NCI-H82 treated with DMSO at 0.1 percent for 48 hours (cell line): ENCODE measurements around the gene OR1C1.
"Not testable (repeated sequence)": the region's sequence is repeated elsewhere in the genome, so short reads cannot be mapped to it uniquely, and the experiment has no call there.

Source experiments
- DNase-seq: peaks from one replicate; lab custom pipeline; 2025; ENCODE audit not compliant: unreplicated experiment; lab: John Stamatoyannopoulos, UW

OR1C1 gene, protein sequence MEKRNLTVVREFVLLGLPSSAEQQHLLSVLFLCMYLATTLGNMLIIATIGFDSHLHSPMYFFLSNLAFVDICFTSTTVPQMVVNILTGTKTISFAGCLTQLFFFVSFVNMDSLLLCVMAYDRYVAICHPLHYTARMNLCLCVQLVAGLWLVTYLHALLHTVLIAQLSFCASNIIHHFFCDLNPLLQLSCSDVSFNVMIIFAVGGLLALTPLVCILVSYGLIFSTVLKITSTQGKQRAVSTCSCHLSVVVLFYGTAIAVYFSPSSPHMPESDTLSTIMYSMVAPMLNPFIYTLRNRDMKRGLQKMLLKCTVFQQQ

DNA sequence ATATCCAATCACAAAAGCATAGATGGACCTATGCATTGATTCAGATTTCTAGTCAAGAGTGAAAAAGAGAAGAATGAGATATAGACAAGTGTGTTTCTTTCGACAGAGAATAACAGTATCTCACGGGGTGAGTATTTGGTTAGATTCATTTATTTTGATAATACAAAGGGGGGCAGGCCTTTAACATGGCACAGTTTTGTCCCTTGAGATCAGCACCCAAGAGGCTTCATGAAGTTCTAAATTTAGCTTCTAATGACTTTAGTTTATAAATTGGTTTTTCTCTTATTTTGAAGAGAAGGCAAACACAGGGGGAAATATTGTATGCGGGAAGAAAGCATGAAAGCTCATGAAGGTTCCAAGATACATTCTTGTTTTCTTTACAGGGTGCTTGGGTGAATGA, at the start of gene OR1C1:
Gene OR1C1 (minus strand): TSS at position 101 of the 400 bp plus-strand sequence. CDS start 2,150 bp downstream, outside the sequence.
- DNase-seq = no peak

DNA sequence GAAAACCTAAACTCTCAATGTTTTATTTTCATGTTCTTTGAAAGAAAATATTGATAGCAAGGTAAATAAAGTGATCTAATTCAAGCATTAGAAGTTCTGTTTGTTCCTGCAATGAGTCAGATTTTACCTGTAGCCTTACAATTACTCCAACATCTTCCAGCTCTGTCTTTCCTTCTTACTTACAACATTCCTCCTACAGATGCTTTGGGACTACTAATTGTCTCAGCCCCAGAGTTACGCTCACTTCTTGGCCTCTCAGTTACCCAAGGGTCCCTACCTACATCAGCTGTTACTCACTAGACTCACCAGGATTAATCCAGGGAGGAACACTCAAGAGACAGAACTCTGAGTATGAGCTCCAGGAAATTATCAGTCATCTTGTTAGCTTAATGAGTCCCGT, 37.2 kb upstream of the OR1C1 start:
- no peak for DNase-seq

DNA sequence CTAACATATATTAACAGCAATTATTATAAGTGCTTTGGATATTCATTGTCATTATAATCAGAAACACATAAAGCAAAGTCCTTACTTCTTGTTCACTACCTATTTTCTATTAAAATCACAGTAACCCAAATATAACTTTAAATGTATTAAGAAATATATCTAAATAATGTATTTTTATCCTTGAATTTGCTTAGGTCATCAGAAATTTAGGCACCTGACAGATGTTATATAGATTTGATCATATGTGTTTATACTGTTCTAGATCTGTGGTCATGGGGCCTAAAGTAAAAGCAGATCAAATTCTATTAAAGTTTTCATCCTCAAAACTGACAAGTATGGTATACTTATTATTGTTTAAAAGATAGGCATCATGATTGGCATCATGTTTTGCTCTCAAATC, 9.2 kb upstream of the OR1C1 start:
- no peak for DNase-seq

DNA sequence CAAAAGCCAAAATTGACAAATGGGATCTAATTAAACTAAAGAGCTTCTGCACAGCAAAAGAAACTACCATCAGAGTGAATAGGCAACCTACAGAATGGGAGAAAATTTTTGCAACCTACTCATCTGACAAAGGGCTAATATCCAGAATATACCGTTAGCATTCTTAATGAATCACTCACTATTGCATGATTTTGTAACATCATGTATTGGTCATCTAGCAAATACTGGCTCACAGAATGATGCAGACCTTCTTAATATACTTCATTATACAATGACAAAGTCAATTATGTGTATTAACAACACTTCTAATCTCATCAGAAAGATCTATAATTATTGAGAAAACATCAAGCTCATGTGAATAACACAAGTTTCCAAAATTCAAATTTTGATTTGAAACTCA, 6.0 kb downstream of the OR1C1 start:
- DNase-seq = not testable (repeated sequence)

DNA sequence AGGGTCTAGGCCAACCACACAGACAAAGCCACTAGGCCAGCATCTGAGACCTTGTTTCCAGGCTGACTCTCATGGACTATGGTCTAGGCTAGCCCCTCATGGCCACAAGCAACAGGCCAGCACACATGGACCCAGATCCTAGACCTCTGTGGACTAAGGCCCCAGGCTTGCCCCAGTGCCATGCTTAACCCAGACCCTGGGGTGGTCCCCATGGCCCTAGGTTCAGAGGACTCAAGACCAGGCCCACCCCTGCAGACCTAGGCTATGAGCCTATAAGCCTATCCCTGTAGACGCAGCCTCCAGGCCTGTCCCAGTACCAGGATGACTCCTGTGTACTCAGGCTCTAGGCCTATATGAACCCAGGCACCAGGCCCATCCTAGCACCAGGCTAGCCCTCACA, 10.5 kb downstream of the OR1C1 start:
- no peak for DNase-seq

DNA sequence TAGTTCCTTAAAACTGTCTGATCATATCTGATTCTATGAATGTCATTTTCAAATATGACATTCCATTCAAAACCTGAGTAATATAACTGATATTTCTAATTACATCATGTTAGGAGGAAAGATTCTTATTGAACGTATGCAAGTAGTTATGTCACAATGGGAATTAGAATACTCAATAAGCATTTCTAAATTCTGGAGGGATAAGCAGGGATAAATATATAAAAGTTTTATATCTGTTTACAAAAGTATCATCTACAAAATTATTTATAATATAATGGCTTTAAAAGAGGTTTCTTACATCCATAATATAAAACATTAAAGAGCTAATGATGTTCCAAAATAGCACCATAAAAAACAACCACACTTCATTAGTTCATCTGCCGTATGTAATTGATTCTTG, 12.3 kb downstream of the OR1C1 start, which contains the start of gene OR14A2:
Gene OR14A2 (minus strand): TSS at position 101 of the 400 bp plus-strand sequence.
- no peak for DNase-seq

DNA sequence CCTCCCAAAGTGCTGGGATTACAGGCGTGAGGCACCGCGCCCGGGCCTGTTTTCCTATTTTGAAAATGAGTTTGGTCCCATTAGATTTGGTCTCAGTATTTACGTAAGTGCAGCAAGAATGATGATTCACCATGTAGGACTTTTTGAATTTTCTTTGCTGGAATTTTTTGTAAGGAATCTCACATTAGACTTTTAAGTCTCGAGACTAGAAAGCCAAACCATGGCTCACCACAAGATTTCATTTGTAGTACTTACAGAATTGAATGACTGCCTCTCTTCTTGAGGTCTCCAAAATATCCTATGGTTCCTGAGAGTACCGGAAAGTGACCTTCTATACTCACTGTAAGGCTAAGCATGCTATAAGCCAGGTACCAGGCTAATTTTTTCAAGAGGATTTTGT, 12.7 kb downstream of the OR1C1 start:
- DNase-seq = no peak

DNA sequence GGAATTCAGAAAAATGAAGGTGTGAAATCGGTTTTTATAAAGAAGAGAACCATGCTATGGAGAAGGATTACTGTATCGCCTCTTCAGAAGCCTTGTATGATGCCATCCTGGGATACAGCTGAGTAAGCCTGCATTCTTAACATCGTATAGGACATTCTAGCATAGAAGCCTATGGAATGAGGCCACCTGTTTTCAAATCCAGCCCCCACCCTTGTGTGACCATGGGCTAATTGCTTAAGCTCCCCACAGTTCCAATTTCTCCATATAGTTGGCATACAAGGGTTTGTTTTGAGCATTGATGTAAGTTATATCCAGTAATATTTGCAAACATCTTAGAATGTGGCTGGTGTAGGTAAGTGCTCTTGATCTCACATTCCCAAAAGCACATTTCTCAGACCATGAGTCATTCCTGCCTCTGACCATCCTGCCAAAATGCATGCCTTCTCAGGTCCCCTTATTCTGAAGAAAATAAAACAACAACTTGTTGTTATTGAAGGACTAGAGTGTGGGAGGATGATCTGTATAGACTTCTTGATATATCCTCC, 13.9 kb downstream of the OR1C1 start:
- DNase-seq = no peak

DNA sequence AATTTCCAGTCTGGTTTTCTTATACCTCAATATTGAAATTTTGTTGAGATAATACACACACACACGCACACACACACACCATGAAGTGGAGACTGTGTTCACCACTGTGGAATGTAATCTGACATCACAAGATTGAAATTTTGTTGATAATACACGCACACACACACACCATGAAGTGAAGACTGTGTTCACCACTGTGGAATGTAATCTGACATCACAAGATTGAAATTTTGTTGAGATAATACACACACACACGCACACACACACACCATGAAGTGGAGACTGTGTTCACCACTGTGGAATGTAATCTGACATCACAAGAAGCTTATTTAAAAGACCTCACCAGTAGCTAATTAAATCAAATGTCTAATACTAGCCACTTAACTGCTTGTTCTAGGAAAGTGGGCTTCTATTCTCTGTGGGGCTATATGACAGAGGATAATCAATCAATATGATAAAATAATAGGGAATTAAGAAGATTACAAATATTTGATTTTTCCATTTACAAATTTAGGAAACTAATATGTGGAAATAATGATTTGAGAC, 18.1 kb downstream of the OR1C1 start:
- not testable (repeated sequence) for DNase-seq

DNA sequence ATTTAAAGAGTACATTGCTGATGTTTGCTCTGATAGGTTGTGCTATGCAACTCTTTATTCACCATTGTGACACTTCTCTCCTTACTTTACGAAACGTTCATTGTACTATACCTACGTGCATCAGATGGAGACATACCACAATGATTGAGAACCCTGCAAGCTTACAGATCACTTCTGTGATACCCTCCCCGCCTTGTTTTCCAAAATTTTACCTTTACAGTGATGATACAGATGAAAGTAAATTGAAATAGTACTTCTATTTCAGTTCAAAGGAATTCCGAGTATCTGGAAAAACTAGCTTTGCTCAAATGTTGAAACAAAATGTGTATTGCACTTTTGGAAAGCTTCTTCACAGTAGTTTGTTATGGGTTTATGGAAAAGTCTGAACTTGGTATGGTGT, 18.6 kb downstream of the OR1C1 start:
- DNase-seq = no peak

DNA sequence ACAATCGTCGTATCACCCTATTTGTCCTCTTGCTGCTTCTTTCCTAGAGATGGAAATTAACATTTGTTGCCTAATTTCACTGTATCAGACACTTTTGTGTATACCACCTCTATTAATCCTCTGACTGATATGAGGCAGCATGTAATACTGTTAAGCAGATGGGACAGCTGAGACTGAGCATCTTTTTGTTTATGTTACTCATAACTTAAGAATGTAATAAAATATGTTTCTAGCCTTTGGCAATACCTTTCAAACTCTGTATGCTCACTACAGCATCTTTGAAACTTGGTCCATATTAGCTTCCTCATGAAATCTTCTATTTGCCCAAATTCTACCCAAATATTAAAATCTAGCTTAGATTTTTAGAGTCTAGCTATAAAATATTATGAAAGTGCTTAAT, 19.6 kb downstream of the OR1C1 start:
- DNase-seq = no peak

DNA sequence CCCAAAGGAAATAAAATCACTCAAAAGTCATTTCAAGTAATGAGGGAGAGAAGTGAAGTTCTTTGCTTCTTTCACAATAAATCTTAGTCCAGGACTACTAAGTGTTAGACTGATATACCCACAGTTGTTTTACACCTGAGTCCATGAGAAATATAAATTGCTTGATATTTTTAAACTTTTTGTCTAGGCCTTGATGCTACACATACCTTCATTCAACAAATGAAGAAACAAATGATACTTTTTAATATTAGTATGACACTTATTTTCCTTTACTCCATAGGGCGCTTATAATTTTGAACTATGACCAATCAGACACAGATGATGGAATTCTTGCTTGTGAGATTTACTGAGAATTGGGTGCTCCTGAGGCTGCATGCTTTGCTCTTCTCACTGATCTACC, 22.0 kb downstream of the OR1C1 start, which contains the start of gene OR14K1:
Gene OR14K1 (plus strand): TSS at position 301 of the 400 bp plus-strand sequence. CDS start 0 bp downstream, at position 301.
- no peak for DNase-seq

DNA sequence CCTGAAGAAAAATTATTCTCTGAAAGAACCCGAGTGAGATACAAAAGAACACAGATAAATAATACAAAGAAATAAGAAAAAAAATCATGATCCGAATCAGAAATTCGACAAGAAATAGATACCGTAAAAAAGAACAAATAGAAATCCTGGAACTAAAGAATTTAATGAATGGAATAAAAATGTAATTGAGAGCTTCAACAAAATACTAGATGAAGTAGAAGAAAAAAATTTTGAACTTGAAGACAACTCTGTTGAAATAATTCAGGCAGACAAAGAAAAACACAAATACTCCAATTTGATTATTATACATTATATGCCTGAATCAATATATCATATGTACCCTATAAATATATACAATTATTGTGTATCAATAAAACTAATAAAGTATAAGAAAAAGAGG, 39.1 kb downstream of the OR1C1 start:
- DNase-seq = no peak

DNA sequence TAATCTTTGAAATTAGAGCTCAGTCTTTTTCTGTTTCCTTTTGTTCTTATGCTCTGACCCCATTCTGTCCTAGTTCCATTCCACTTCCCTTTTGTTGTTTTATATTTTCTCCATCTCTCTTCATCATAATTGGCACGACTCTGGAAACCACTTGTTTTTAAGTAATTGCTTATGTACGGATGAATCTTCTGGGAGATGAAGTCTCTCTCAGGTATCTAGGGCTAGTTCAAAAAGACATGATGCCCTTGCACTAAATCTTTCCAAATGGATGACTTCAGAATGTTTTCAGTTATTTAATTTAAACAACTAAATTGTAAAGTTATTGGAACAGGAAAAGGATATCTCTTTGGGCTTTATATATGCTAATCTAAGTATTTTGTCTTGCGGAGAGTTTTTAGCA, 43.8 kb downstream of the OR1C1 start, which contains the start of gene OR6F1:
Gene OR6F1 (minus strand): TSS at position 101 of the 400 bp plus-strand sequence. CDS start 3,891 bp downstream, outside the sequence.
- no peak for DNase-seq

DNA sequence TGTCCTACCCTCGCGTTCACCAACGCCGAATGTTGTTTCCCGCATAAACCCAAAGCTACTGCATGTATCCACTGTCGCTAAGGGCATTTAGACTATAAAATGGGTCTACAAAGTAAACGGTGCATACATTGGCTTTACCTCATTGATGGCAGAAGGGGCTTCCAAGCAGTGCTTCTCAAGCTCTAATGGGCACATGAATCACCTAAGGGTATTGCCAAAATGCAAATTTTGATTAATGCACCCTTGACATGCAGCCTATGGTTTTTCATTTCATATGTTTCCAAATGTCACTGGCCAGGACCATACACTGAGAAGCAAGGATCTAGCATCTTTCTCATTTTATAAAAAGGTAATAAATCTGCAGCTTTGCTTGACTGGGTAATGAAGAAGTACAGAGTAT, 46.6 kb downstream of the OR1C1 start:
- DNase-seq = no peak

DNA sequence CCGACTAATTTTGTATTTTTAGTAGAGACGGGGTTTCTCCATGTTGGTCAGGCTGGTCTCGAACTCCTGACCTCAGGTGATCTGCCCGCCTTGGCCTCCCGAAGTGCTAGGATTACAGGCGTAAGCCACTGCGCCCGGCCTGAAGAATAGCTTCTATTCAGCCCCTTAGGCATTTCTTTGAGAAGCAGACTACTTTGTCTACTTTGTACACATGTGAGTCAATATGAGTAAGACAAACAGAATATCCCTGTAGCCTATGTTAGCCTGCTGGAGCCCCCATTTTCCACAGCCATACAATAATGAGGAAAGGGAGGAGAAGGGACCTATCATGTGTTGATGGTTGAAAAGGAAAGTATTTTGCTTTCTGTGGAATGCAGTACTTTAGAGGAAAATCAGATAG, 49.7 kb downstream of the OR1C1 start:
- not testable (repeated sequence) for DNase-seq
